ENCODE data around the gene DDX27. TPM values are rescaled to one million over a fixed set of nuclear protein-coding genes. Genes with fewer than 3 reads are reported as not detected.

The DDX27 gene
- total and polyA plus RNA-seq, 4 donors = 8.8 to 16.0 (median 13.0) TPM

DNA sequence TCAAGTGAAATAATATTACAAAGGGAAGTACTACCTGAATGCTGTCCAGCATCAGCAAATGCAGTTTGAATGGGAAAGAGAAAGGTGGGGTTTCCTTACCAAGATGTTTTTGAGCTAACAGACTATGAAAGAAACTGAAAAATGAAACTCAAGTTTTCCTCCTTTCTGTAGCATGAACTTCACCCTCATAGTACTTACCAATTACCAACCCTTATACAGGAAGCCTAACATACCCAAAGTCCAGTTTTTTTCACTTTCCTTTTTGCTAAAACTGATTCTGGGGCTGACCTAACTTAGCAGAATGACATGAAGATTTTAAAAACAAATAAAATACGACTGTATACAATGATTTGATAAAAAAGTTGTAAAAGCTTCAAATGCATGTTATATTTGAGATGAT lies 53.4 kb downstream of the DDX27 start:
- Histone ChIP-seq H3K9ac (ENCODE audit: low read depth in 1 of 2, low read length in 2 of 2) (no peak overlapping the region), H3K36me3 (ENCODE audit: control insufficient read depth in 4 of 4, insufficient read depth in 3 of 4, low read depth in 1 of 4, low read length in 3 of 4) (peaks cover 3 to 33% (median 22%) of the 10 kb centered on the region in 4 donors), H3K9me3 (ENCODE audit: control insufficient read depth in 4 of 4, low read length in 3 of 4) (no peaks in the 10 kb centered on the region), H3K27me3 (ENCODE audit: control insufficient read depth in 4 of 4, insufficient read depth in 4 of 4, low read length in 3 of 4) (no peaks in the 10 kb centered on the region), H3K27ac (ENCODE audit: low read depth in 1 of 2, low read length in 2 of 2) (no peak overlapping the region), H3K4me1 (ENCODE audit: control insufficient read depth in 4 of 4, insufficient read depth in 4 of 4, low read length in 3 of 4) (peaks cover 4 to 35% (median 28%) of the 10 kb centered on the region in 4 donors), H3K4me3 (ENCODE audit: low read depth in 1 of 3, low read length in 3 of 3) (no peak overlapping the region)
- no peak for DNase-seq (ENCODE audit: low spot score)
- 28% methylated on average over 1 of the region's 1 CpG for WGBS
- no peak for TF ChIP-seq TAF1 (conservative IDR thresholded peaks at IDR 0.05)
- TF ChIP-seq SP1 (IDR thresholded peaks at IDR 0.05) = peak; percentile 43
- peak; percentile 20 to 61 for TF ChIP-seq HNF4A (conservative IDR thresholded peaks at IDR 0.05)
- TF ChIP-seq, protein P1, sequence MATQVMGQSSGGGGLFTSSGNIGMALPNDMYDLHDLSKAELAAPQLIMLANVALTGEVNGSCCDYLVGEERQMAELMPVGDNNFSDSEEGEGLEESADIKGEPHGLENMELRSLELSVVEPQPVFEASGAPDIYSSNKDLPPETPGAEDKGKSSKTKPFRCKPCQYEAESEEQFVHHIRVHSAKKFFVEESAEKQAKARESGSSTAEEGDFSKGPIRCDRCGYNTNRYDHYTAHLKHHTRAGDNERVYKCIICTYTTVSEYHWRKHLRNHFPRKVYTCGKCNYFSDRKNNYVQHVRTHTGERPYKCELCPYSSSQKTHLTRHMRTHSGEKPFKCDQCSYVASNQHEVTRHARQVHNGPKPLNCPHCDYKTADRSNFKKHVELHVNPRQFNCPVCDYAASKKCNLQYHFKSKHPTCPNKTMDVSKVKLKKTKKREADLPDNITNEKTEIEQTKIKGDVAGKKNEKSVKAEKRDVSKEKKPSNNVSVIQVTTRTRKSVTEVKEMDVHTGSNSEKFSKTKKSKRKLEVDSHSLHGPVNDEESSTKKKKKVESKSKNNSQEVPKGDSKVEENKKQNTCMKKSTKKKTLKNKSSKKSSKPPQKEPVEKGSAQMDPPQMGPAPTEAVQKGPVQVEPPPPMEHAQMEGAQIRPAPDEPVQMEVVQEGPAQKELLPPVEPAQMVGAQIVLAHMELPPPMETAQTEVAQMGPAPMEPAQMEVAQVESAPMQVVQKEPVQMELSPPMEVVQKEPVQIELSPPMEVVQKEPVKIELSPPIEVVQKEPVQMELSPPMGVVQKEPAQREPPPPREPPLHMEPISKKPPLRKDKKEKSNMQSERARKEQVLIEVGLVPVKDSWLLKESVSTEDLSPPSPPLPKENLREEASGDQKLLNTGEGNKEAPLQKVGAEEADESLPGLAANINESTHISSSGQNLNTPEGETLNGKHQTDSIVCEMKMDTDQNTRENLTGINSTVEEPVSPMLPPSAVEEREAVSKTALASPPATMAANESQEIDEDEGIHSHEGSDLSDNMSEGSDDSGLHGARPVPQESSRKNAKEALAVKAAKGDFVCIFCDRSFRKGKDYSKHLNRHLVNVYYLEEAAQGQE (IDR thresholded peaks at IDR 0.05) = peak; percentile 24

DNA sequence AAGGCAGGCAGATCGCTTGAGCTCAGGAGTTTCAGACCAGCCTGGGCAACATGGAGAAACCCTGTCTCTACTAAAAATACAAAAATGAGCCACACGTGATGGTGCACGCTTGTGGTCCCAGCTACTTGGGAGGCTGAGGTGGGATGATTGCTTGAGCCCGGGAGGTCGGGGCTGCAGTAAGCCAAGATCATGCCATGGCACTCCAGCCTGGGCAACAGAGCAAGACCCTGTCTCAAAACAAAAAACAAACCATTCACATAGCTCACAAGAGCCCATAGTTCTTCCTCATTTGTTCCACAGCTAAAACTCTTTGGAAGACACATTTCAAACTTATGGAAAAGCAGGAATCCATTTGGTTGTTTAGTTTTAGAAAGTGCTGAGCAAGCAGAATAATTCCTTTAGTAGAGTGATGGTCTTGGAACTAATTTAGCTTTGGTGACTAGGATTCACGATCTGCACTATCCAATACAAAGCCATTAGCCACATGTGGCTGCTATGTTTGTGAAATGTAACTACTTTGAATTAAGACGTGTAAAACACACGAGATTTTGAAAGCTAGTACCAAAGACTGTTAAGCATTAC lies 54.6 kb downstream of the DDX27 start:
- Histone ChIP-seq H3K4me1 (ENCODE audit: control insufficient read depth in 4 of 4, insufficient read depth in 4 of 4, low read length in 3 of 4) (peaks cover 4 to 35% (median 28%) of the 10 kb centered on the region in 4 donors), H3K36me3 (ENCODE audit: control insufficient read depth in 4 of 4, insufficient read depth in 3 of 4, low read depth in 1 of 4, low read length in 3 of 4) (peaks cover 3 to 33% (median 21%) of the 10 kb centered on the region in 4 donors), H3K9ac (ENCODE audit: low read depth in 1 of 2, low read length in 2 of 2) (no peak overlapping the region), H3K27ac (ENCODE audit: low read depth in 1 of 2, low read length in 2 of 2) (no peak overlapping the region), H3K27me3 (ENCODE audit: control insufficient read depth in 4 of 4, insufficient read depth in 4 of 4, low read length in 3 of 4) (no peaks in the 10 kb centered on the region), H3K9me3 (ENCODE audit: control insufficient read depth in 4 of 4, low read length in 3 of 4) (no peaks in the 10 kb centered on the region), H3K4me3 (ENCODE audit: low read depth in 1 of 3, low read length in 3 of 3) (no peak overlapping the region)
- TF ChIP-seq FOXA1 (IDR thresholded peaks at IDR 0.05) = no peak
- no peak for TF ChIP-seq FOXA2 (IDR thresholded peaks at IDR 0.05)
- TF ChIP-seq YY1 (IDR thresholded peaks at IDR 0.05) = no peak
- no peak for TF ChIP-seq EGR1 (IDR thresholded peaks at IDR 0.05; ENCODE audit: low read depth in 2 of 2)
- TF ChIP-seq RAD21 (IDR thresholded peaks at IDR 0.05) = no peak
- TF ChIP-seq NR2F2 (IDR thresholded peaks at IDR 0.05) = no peak
- TF ChIP-seq TAF1 (conservative IDR thresholded peaks at IDR 0.05) = no peak
- TF ChIP-seq, protein P1 (IDR thresholded peaks at IDR 0.05) = no peak
- TF ChIP-seq, protein P2, sequence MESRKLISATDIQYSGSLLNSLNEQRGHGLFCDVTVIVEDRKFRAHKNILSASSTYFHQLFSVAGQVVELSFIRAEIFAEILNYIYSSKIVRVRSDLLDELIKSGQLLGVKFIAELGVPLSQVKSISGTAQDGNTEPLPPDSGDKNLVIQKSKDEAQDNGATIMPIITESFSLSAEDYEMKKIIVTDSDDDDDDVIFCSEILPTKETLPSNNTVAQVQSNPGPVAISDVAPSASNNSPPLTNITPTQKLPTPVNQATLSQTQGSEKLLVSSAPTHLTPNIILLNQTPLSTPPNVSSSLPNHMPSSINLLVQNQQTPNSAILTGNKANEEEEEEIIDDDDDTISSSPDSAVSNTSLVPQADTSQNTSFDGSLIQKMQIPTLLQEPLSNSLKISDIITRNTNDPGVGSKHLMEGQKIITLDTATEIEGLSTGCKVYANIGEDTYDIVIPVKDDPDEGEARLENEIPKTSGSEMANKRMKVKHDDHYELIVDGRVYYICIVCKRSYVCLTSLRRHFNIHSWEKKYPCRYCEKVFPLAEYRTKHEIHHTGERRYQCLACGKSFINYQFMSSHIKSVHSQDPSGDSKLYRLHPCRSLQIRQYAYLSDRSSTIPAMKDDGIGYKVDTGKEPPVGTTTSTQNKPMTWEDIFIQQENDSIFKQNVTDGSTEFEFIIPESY (IDR thresholded peaks at IDR 0.05) = no peak
- TF ChIP-seq, protein P3, sequence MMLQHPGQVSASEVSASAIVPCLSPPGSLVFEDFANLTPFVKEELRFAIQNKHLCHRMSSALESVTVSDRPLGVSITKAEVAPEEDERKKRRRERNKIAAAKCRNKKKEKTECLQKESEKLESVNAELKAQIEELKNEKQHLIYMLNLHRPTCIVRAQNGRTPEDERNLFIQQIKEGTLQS (IDR thresholded peaks at IDR 0.05) = no peak
- no peak for TF ChIP-seq GABPA (IDR thresholded peaks at IDR 0.05 in 1 of 2, conservative IDR thresholded peaks at IDR 0.05 in 1 of 2)
- TF ChIP-seq, protein P4, sequence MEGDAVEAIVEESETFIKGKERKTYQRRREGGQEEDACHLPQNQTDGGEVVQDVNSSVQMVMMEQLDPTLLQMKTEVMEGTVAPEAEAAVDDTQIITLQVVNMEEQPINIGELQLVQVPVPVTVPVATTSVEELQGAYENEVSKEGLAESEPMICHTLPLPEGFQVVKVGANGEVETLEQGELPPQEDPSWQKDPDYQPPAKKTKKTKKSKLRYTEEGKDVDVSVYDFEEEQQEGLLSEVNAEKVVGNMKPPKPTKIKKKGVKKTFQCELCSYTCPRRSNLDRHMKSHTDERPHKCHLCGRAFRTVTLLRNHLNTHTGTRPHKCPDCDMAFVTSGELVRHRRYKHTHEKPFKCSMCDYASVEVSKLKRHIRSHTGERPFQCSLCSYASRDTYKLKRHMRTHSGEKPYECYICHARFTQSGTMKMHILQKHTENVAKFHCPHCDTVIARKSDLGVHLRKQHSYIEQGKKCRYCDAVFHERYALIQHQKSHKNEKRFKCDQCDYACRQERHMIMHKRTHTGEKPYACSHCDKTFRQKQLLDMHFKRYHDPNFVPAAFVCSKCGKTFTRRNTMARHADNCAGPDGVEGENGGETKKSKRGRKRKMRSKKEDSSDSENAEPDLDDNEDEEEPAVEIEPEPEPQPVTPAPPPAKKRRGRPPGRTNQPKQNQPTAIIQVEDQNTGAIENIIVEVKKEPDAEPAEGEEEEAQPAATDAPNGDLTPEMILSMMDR (IDR thresholded peaks at IDR 0.05; ENCODE audit: low read depth, low read length, missing input control) = no peak
- TF ChIP-seq JUND (IDR thresholded peaks at IDR 0.05) = no peak
- no peak for DNase-seq (ENCODE audit: low spot score)
- 95% methylated on average over 8 of the region's 8 CpGs for WGBS
